ENCODE data around the gene SESN2. TPM values are rescaled to one million over a fixed set of nuclear protein-coding genes. Genes with fewer than 3 reads are reported as not detected.
A peak's percentile ranks its signal among the peaks of the same experiment; 100 is the strongest.

Gene SESN2
- total and polyA plus RNA-seq, 10 of the 15 experiments (the other 5 are each of a cell fraction or from before 2014, with no cell fraction given): 1.5 to 40.9 (median 17.8) TPM

DNA sequence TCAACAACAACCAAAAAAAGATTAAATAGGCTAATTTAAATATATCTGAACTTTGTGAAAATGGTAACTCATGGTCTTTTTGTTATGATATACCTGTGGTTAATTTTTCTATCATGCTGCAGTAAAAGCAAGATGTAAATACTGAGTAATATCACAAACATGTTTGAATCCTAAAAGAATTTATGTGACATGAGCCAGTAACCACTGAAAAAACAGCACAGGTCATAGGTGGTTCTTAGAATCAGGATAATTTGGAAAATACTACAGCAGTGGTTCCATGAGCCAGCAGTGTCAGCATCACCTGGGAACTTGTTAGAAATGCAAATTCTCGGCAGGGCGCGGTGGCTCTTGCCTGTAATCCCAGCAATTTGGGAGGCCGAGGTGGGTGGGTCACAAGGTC, 19.3 kb upstream of the SESN2 start (continued):
- TF ChIP-seq, protein P1, sequence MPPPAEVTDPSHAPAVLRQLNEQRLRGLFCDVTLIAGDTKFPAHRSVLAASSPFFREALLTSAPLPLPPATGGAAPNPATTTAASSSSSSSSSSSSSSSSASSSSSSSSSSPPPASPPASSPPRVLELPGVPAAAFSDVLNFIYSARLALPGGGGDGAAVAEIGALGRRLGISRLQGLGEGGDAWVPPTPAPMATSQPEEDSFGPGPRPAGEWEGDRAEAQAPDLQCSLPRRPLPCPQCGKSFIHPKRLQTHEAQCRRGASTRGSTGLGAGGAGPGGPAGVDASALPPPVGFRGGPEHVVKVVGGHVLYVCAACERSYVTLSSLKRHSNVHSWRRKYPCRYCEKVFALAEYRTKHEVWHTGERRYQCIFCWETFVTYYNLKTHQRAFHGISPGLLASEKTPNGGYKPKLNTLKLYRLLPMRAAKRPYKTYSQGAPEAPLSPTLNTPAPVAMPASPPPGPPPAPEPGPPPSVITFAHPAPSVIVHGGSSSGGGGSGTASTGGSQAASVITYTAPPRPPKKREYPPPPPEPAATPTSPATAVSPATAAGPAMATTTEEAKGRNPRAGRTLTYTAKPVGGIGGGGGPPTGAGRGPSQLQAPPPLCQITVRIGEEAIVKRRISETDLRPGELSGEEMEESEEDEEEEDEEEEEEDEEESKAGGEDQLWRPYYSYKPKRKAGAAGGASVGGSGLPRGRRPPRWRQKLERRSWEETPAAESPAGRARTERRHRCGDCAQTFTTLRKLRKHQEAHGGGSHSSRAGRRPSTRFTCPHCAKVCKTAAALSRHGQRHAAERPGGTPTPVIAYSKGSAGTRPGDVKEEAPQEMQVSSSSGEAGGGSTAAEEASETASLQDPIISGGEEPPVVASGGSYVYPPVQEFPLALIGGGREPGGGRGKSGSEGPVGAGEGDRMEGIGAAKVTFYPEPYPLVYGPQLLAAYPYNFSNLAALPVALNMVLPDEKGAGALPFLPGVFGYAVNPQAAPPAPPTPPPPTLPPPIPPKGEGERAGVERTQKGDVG (CRISPR knock-in tag; IDR thresholded peaks at IDR 0.05): no peak
- TF ChIP-seq HDGF (IDR thresholded peaks at IDR 0.05): no peak
- TF ChIP-seq, protein P2, sequence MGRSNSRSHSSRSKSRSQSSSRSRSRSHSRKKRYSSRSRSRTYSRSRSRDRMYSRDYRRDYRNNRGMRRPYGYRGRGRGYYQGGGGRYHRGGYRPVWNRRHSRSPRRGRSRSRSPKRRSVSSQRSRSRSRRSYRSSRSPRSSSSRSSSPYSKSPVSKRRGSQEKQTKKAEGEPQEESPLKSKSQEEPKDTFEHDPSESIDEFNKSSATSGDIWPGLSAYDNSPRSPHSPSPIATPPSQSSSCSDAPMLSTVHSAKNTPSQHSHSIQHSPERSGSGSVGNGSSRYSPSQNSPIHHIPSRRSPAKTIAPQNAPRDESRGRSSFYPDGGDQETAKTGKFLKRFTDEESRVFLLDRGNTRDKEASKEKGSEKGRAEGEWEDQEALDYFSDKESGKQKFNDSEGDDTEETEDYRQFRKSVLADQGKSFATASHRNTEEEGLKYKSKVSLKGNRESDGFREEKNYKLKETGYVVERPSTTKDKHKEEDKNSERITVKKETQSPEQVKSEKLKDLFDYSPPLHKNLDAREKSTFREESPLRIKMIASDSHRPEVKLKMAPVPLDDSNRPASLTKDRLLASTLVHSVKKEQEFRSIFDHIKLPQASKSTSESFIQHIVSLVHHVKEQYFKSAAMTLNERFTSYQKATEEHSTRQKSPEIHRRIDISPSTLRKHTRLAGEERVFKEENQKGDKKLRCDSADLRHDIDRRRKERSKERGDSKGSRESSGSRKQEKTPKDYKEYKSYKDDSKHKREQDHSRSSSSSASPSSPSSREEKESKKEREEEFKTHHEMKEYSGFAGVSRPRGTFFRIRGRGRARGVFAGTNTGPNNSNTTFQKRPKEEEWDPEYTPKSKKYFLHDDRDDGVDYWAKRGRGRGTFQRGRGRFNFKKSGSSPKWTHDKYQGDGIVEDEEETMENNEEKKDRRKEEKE (IDR thresholded peaks at IDR 0.05): no peak

DNA sequence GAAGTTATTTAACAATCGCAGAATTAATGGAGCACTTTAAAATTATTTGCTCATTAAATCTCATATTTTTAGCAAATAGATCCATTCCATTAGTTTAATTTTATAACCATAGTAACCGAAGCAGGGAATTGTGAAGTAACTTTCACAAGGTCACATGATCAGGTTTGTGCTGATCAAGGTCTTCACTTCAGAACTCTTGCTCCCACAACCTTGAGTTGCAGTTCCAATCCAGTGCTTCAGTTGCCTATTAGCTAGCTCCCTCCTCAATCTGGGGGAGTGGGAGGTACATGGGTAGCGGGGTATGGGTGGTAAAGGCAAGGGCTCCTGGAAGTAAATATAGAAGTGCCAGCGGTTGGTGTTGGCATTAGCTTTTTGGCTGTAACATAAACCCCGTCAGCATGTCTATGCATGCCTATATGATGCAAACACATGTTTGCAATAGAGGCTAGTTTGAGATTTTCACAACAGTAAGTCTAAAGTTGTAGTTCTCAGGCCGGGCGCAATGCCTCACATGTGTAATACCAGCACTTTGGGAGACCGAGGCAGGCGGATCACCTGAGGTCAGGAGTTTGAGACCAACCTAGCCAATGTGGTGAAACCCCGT, 17.6 kb upstream of the SESN2 start:
- DNase-seq (ENCODE audit: low read depth, low spot score) (no peak), ATAC-seq (no peak), FAIRE-seq (no peak)
- Histone ChIP-seq H4K20me1 (ENCODE audit: control insufficient read depth, insufficient read depth) (no peaks in the 10 kb centered on the region), H3K27me3 (replicated peaks in 1 of 2; ENCODE audit: control insufficient read depth in 2 of 2, insufficient read depth in 2 of 2, low read length in 1 of 2) (no peaks in the 10 kb centered on the region), H3K4me1 (ENCODE audit: control insufficient read depth, insufficient read depth, low read length) (peaks cover 40% of the 10 kb centered on the region), H3K9ac (ENCODE audit: control insufficient read depth, insufficient read depth, low read length) (no peak overlapping the region), H3K36me3 (ENCODE audit: control insufficient read depth in 2 of 2, insufficient read depth in 2 of 2, low read length in 1 of 2) (peaks cover 0 to 3% of the 10 kb centered on the region in 2 experiments; a peak in 2 of 4 replicates), H3K79me2 (ENCODE audit: control insufficient read depth, insufficient read depth, low read length) (peaks cover 24% of the 10 kb centered on the region), H2AFZ (ENCODE audit: control insufficient read depth, low read depth, low read length) (peak overlapping the region; percentile 43; the same call in 1 of the 2 replicates), H3K4me3 (peak overlapping the region; percentile 15; the same call in 1 of the 2 replicates), H3K4me2 (ENCODE audit: control insufficient read depth, insufficient read depth) (peak overlapping the region; percentile 53), H3K27ac (ENCODE audit: control insufficient read depth, insufficient read depth) (peak overlapping the region; percentile 54), H3K9me3 (replicated peaks; ENCODE audit: control insufficient read depth, insufficient read depth, low read length) (no peaks in the 10 kb centered on the region)
- intact Hi-C loops (cut with micrococcal nuclease; ENCODE audit: unreplicated experiment): loop anchor here (10.0 kb wide), 2 partner anchors 367 to 467 kb away; partner anchors contain the start of genes STX12 and THEMIS2
- in situ Hi-C loops (cut with MboI): no loop called here
- CTCF ChIA-PET: interaction anchor here (0.6 kb wide), 1 partner anchor 55 kb away, joined by 3 read pairs; no protein-coding TSS in a partner anchor
- POLR2A ChIA-PET: interaction anchor here (0.7 to 1.1 kb wide), 3 partner anchors 45 to 129 kb away, joined by 3 to 8 read pairs (median 6); no protein-coding TSS in a partner anchor
- SMC1A ChIA-PET (ENCODE audit: uncharacterized antibody, unreplicated experiment): interaction anchor here (9.7 kb wide), 1 partner anchor 7 kb away, joined by 84 read pairs; the partner anchor contains the start of genes ATP5IF1 and DNAJC8
- peak; percentile 49; the same call in 1 of the 2 replicates for TF ChIP-seq RAD51 (IDR thresholded peaks at IDR 0.05)
- 0 out of 2 replicates have a peak, but pooled peaks have one; percentile 20 for TF ChIP-seq MTA3 (IDR thresholded peaks at IDR 0.05; ENCODE audit: borderline replicate concordance, low read length)
- no peak for TF ChIP-seq BMI1 (IDR thresholded peaks at IDR 0.05; ENCODE audit: borderline replicate concordance)
- no TSS peak for BruUV-seq (replicated peaks)
- 88% methylated on average over 10 of the region's 10 CpGs for WGBS (ENCODE audit: insufficient coverage, insufficient replicate concordance, low lambda C conversion rate, missing lambda C conversion rate)
- RAD21 ChIA-PET (ENCODE audit: unreplicated experiment): interaction anchor here (0.7 kb wide), 1 partner anchor 9 kb away, joined by 3 read pairs; no protein-coding TSS in a partner anchor

Measured in GM12878 (cell line).